GM19351 (cell line): ENCODE measurements around the gene MC1R.
"Not testable (repeated sequence)": the region's sequence is repeated elsewhere in the genome, so short reads cannot be mapped to it uniquely, and the experiment has no call there.

Experiments used
- ATAC-seq: cut with Tn5 transposase; IDR thresholded peaks from one replicate; pipeline ENCODE4 v1.9.1; 2021; ENCODE audit warnings: mild to moderate bottlenecking, moderate library complexity; ENCODE audit not compliant: unreplicated experiment

Gene MC1R

DNA sequence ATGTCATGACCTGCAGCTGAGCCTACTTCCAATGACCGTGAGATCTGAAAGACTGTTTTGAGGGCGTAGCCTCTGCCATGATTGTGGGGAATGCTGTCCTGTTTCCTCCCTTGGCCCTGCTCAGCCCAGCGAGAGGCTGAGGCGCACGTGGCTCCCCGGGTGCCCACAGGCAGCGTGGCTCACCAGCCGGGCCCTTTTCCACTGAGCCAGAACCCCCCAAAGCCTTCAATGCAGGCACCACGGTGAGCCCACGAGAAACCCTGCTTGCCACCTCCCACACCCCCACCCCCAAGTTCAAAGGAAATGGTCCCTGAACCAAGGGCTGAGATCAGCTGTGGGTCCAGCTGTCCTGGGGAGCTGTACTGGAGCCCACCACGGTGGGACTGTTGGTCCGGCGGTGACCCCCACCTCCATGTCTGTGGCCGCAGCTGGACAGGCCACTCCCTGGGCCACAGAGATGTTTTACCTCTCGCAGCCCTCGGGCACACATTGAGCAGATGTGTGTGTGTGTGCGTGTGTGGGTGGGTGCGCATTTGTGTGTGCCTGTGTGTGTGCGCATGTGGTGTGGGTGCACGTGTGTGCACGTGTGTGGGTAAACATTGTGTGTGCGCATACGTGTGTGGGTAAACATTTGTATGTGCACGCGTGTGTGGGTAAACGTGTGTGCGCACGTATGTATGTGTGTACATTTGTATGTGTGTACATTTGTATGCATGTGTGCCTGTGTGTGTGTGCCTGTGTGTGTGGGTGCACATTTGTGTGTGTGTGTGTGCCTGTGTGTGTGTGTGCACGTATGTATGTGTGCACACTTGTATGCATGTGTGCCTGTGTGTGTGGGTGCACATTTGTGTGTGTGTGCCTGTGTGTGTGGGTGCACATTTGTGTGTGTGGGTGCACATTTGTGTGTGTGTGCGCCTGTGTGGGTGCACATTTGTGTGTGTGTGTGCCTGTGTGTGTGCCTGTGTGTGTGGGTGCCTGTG lies 5.0 kb upstream of the MC1R start:
- no peak for ATAC-seq

DNA sequence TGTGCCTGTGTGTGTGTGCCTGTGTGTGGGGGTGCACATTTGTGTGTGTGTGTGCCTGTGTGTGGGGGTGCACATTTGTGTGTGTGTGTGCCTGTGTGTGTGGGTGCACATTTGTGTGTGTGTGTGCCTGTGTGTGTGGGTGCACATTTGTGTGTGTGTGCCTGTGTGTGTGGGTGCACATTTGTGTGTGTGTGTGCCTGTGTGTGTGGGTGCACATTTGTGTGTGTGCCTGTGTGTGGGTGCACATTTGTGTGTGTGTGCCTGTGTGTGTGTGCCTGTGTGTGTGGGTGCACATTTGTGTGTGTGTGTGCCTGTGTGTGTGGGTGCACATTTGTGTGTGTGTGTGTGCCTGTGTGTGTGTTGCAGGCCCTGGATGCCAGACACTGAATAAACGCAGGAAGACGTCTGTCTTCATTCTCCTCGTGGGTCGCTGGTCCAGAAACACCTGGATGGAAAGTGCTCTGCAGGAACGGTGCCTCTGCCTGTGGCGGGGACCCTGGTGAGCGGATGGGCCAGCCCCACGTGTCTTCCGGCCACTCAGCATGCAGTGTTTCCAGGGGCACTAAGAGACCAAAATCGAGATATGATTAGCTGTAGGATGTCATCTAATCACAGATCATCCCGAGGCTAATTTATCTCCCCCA lies 3.9 kb upstream of the MC1R start:
- not testable (repeated sequence) for ATAC-seq

DNA sequence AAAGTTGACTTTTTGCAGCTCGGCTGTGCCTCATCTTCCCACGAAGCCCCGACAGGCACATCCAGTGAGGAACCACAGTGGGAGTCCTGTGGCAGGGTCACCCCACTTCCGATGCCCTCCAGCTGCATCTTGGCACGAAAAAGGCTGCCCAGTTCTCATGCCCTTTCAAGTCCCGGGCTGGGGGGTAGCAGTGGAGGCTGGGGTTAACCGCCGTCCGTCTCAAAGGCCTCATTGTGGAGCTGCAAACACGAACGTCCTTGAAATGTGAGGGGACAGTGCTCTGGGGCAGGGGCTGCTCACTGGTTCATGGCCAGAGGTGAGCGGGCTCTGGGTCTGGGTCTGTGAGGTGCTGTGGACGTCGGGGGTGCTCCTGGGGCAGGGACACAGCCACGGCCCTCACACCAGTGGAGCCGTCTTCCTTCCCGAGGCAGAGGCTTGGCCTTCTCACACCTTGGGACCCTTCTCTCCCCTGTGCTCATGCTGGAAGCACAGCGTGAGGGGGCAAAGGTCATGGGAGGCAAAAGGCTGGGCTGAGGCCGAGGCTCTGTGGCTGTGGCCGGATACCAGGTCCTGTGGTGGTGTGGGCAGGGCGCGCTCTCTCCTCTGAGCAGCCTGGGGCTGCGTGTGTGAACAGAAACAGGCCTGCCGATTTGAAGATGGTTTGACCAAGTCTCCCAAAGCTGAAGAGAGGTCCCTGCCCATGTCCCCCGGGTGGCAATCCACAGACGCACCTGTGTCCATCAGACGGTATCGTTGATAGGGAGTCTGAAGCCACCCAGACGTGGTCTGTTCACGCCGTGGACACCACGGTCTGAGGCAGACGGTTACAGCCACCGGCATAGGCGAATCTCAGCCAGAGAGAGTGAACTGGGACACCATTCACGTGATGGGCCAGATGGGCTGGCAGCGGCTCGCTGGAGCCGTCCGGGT lies 3.1 kb upstream of the MC1R start:
- ATAC-seq: no peak

DNA sequence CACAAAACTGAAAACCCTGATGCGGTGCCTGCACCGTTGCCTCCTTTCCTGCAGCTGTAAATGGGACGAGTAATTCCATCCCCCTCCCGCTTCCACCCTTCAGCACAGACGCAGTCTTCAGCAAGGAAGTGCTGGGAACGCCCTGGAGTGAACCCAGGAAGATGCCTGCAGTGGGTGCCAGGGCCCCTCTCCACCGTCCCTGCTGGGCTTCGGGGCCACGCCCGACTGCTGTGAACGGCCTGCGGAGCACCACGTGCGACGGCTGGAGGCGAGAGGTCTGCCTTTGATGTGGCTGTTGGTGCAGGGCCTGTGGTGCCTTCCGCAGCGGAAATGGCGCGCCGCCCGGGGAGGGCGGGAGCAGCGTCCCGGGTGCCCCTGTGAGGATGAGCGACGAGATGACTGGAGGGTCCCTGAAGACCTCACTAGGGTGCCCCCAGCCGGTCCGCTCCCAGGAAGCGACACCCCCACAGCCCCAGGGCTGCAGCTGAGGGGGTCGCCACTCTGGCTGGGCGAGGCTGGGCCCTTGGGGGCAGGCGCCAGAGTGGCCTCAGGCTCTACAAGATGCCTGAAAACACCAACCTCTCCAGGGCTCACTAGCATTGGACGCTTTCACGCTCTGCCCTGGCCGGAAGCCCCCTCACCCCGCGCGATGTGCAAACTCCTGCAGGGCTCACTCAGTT lies 749 bp upstream of the MC1R start:
- ATAC-seq: peak; percentile 76

DNA sequence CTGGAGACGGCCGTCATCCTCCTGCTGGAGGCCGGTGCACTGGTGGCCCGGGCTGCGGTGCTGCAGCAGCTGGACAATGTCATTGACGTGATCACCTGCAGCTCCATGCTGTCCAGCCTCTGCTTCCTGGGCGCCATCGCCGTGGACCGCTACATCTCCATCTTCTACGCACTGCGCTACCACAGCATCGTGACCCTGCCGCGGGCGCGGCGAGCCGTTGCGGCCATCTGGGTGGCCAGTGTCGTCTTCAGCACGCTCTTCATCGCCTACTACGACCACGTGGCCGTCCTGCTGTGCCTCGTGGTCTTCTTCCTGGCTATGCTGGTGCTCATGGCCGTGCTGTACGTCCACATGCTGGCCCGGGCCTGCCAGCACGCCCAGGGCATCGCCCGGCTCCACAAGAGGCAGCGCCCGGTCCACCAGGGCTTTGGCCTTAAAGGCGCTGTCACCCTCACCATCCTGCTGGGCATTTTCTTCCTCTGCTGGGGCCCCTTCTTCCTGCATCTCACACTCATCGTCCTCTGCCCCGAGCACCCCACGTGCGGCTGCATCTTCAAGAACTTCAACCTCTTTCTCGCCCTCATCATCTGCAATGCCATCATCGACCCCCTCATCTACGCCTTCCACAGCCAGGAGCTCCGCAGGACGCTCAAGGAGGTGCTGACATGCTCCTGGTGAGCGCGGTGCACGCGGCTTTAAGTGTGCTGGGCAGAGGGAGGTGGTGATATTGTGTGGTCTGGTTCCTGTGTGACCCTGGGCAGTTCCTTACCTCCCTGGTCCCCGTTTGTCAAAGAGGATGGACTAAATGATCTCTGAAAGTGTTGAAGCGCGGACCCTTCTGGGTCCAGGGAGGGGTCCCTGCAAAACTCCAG lies 1.1 kb downstream of the MC1R start:
- ATAC-seq: no peak

DNA sequence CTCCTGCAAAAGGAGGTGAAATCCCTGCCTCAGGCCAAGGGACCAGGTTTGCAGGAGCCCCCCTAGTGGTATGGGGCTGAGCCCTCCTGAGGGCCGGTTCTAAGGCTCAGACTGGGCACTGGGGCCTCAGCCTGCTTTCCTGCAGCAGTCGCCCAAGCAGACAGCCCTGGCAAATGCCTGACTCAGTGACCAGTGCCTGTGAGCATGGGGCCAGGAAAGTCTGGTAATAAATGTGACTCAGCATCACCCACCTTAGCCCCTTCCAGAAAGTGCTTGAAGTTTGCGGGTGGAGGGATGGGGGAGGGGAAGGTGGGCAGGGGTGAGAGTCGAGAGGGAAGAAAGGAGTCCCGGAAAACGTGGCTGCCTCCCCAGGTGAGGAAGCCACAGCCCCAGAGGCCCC lies 2.1 kb downstream of the MC1R start:
- no peak for ATAC-seq

DNA sequence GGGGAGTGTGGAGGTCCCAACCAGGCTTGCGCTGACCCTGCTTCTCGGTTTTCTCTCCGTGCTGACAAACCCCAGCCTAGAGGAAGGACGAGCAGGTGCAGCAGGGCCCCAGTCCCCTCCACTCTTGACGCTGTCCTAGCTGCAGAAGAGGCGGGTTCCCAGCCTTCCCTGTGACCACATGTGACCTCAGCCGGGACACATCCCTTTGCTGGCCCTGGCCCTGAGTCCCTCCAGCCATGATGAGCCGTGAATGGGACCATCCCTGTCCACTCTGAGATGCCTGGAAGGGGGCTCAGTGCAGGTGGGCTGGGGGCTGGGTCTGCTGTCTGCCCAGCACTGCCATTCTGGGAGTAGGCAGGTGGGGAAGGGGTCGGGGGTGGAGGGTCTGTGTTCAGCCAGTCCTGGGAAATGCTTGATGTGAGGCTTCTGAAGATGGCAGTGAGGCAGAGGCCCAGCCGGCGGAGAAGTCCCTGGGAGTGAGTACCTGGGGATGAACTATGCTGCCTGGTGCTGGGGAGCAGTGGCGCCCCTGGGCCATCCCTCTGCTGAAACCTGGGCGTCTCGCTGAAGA lies 2.6 kb downstream of the MC1R start:
- ATAC-seq: no peak

DNA sequence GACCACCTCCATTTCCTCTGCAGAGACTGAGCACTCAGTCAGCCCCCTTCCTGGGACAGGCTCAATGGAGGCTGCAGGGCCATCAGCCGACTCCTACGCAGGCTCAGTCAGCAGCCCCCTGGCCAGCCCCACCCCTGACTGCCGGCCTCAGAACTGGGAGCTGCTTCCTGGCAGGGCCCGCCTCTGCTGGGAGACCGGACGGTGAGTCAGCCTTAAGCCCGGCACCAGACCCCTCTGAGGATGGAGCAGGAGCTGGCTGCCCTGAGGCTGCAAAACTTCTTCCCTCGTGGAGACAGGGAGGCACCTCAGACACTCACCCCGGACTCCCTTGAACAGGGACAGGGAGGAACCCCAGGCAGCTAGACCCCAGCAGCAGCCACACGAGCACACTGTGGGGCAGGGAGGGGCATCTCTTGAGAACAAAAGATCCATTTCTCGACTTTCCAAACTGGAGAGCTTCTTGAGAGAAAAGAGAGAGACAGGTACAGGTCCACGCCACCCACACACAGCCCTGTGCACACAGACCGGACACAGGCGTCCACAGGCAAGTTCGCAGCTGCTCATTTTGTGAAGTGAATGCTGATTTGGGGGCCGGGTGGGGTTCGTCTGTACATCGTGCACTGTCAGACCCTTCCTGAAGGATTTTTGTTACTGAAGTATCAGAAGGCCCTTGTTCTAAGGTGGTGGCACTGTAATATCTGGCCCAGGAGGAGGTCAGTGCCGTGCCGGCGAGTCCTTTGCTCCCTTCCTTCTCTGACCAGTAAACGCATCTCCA lies 3.2 kb downstream of the MC1R start:
- no peak for ATAC-seq

DNA sequence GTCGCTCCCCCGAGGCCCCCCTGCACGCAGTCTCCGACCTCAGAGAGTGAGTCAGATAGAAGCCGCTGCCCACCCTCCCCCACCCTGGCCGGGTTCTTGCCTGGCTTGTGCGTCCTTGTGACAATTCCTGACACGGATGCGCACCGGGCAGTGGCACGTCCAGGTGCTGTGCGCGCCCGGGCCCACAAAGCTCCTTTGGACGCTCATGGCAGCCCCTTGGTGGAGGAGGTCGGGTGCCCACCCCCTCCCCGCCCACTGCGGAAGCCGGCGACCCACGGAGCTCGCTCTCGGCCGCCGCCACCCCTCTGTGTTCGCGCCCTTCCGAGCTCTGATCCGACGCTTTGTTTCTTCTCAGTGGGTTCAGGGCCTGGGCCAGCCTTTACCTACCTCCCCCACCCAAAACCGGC lies 3.8 kb downstream of the MC1R start:
- ATAC-seq: no peak

DNA sequence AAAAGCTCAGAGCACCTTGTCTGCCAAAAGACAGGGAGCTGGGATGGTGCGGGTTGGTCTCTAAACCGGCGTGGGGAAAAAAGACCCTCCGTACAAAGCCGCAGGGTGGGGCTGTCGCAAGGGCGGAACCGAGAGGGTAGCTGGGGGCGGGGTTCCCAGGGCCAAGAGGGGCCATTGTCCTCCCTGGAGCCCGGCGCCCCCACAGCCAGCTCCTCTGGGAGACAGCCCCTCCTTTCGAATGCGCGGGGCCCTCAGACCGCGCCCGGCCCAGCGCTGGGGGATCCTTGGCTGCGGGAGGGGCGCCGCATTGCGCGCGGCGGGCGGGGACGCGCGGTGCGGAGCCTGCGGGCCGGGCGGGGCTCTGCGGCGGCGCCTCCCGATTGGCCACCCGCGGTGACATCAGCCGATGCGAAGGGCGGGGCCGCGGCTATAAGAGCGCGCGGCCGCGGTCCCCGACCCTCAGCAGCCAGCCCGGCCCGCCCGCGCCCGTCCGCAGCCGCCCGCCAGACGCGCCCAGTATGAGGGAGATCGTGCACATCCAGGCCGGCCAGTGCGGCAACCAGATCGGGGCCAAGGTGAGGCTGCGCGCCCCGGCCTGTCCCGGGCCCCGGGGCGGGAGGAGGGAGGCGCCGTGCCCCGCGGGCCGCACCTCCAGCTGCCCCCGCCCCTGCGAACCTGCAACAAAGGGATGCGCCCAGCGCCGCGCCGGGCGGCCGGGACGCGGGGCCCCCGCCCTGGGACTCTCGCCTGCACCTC lies 4.4 kb downstream of the MC1R start, which contains the start of gene TUBB3:
Gene TUBB3 (plus strand): TSS at position 459 of the 756 bp plus-strand sequence. CDS start 60 bp downstream, at position 519.
- ATAC-seq: no peak

DNA sequence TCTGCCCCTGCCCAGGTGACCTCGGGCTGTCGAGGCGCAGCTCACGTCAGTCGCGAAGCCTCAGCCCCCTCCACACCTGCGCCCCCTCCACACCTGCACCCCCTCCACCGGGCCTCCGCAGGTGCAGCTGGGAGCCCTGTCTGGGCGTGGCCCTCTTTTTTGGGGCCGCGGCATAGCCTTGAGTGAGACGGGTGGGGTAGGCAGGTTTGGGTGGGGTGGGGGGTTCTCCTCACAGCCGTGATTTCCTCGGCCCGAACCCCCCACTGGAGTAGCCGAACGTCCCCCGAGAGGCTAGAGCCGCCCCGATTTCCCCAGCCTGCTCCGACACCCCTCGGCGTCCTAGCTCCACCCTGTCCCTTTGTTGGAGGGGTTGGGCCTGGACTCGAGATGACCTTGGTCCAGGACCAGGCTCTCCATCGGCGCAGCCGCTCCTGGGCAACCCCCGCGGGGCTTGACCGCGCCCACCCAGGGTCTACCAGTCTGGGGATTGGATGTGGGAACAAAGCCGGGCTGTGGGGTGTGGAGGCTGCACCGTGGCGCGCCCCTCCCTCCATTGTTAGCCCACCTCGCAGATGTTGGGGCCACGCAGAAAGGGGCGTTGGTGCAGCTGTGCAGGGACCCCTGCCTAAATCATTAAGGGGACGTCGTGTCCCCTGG lies 5.1 kb downstream of the MC1R start:
- ATAC-seq: no peak

DNA sequence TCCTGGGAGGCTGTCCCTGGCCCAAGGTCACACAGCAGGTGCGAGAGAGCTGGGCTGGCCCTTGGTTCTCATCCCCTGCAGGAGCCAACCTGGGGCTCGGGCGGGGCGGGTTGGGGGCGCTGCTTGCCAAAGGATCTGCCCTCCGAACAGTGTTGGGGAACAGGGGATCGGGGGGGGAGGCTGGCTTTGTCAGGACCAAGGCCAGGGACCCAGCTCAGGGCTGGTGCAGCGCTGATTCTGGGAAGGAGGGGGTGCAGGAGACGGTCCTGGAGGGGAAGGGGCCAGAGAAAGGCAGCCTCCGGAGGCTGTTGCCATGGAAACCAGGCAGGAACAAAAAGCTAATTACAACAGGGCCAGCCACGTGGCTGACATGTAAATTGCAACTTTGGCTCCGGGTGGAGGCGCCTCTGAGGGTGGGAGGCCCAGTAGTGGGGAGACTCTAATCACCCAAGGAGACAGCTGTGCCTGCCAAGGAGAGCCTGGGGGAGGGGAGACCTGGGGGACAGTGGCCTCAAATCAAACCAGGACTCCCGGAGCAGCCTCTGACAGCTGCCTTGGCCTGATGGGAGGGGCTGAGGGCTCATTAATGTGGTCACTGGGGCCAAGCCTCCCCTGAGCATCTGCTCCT lies 5.7 kb downstream of the MC1R start:
- ATAC-seq: no peak

DNA sequence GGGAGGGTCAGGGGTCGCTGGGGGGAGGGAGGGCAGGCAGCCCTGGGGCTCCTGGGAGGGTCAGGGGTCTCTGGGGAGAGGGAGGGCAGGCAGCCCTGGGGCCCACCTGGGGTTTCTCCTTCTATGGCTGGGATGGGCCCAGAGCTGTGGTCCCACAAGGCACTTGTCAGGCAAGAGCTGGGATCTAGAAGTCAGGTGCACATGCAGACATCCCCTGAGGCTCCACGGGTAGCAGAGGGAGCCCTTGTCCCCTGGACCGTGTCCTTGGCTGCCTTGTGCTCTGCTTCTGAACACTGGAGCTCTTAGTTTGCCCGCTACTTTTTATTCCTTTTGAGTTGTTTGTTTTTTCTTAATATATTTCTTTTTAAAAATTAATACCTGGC lies 6.3 kb downstream of the MC1R start:
- ATAC-seq: no peak

DNA sequence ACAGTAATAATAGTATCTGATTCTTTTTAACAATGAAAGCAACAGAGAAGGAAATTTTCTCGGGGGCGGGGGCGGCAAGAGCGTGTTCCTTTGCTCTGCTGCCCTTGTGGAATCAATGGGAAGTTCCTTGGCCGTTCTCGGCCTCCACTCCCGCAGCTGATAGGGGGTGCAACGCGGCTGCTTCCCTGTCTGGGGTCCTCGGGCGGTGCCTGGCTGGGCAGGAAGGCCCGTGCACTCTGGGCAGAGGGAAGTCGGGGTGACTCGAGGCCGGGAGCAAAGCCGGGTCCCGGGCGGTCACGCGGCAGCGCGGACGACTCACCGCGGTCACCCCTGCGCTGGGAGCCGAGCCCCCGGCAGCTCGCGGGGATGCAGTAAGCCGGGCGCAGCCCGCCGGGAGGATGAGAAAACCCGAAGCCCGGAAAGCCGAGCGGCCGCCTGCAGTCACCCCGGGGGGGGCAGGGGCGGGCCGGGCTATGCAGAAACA lies 7.0 kb downstream of the MC1R start:
- no peak for ATAC-seq

DNA sequence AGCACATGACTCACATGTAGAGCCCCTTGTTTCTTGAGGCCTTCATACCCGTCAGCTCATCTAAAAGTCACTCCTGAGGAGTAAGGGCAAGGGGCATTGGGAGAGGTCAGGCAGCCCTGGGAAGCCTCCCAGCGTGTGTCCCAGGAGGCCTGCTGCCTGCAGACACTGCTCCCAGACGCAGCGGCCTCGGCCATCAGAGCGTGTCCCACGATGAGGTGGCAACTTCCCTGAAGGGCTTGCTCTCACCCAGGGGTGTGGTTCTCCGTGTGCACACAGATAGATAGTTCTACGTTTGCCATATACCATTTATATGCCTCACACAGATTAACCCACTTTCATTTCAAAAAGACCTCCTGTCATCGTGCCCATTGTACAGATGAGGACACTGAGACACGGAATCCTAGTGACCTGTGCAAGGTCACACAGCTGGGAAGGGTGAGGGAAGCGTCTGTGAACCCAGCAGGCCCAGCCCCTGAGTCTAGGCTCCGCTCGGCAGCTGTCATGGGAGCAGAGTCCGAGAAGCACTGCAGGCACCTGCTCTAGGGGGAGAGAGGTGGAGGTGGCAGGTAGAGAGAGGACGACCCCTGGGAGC lies 12.7 kb downstream of the MC1R start:
- no peak for ATAC-seq

DNA sequence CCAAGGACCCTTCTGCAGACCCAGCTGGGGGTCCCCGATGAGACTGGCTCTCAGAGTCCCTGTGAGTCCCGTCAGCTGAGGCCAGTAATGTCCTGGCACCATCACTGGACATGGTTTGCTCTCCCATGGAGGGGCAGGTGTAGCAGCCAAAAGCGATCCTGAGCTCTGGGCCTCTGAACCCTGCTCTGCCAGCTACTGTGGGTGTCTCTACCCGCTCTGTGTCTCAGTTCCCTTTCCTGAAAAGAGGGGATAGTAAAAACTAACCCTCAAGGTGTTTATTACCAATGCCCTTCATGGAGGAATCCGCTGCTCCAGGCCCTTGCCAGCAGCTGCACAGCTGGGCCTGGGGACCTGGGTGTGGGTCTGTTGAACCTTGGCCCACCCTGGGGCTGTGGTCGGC lies 13.3 kb downstream of the MC1R start:
- no peak for ATAC-seq
